Measurements from ENCODE around the gene FOXN3. TPM values are rescaled to one million over a fixed set of nuclear protein-coding genes. Genes with fewer than 3 reads are reported as not detected.
"Not testable (repeated sequence)": the region's sequence is repeated elsewhere in the genome, so short reads cannot be mapped to it uniquely, and the experiment has no call there.

Gene FOXN3
- total RNA-seq, 6 experiments from 2014 or later = 41.5 to 74.2 (median 55.8) TPM

DNA sequence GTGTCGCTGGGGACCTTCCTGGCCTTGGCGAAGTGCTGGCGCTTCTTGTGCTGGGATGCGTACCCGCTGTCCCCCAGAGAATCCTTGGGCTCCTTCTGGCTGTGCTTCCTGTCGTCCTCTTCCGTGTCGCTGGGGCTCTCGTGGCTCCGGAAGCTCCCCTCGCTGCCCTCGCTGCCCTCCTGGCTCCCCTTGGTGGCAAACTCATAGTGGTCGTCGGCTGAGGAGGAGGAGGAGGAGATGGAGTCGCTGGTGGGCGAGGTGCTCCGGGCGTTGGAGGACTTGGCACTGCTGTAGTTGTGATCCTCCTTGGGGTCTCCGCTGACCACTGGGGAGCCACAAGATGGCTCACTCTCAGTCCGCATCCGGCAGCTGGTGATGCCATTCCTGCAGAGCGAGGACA lies 254.4 kb downstream of the FOXN3 start:
- intact Hi-C loops (cut with DNase I) = no loop called here
- WGBS (ENCODE audit: insufficient coverage, low coverage, low lambda C conversion rate, missing lambda C conversion rate) = 95% methylated on average over 4 of the region's 22 CpGs
- H3K27me3 ChIP-seq = no peaks in the 10 kb centered on the region
- no peak overlapping the region for H3K4me3 ChIP-seq
- H3K4me1 ChIP-seq = peaks cover 0 to 6% (median 0%) of the 10 kb centered on the region in 4 donors
- TF ChIP-seq POLR2A (IDR thresholded peaks at IDR 0.05) = no peak
- TF ChIP-seq, protein P1, sequence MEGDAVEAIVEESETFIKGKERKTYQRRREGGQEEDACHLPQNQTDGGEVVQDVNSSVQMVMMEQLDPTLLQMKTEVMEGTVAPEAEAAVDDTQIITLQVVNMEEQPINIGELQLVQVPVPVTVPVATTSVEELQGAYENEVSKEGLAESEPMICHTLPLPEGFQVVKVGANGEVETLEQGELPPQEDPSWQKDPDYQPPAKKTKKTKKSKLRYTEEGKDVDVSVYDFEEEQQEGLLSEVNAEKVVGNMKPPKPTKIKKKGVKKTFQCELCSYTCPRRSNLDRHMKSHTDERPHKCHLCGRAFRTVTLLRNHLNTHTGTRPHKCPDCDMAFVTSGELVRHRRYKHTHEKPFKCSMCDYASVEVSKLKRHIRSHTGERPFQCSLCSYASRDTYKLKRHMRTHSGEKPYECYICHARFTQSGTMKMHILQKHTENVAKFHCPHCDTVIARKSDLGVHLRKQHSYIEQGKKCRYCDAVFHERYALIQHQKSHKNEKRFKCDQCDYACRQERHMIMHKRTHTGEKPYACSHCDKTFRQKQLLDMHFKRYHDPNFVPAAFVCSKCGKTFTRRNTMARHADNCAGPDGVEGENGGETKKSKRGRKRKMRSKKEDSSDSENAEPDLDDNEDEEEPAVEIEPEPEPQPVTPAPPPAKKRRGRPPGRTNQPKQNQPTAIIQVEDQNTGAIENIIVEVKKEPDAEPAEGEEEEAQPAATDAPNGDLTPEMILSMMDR (IDR thresholded peaks at IDR 0.05) = no peak
- ATAC-seq = no peak
- DNase-seq = no peak
- peaks cover 0 to 7% (median 0%) of the 10 kb centered on the region in 4 donors for H3K36me3 ChIP-seq
- no peaks in the 10 kb centered on the region for H3K9me3 ChIP-seq
- H3K27ac ChIP-seq = no peak overlapping the region

DNA sequence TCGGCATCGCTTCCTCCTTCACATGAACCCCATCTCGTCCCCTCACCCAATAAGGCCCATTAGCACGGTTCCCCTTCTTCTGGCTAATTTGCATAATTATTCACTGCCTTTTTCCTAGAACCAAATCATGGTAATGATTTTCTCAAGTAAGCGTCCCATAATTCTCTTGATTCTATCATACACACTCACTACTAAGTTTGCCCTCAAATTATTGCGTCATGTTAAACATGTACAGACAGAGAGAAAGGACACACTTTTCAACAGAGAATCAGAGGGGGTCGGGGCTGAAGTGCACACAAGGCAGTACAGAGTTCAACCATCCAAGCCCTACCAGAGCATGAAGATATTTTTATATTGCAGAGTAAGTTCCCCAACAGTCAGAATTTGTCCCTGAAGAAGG lies 256.6 kb downstream of the FOXN3 start:
- intact Hi-C loops (cut with DNase I) = no loop called here
- no peak for TF ChIP-seq POLR2A (IDR thresholded peaks at IDR 0.05)
- TF ChIP-seq, protein P1 (IDR thresholded peaks at IDR 0.05) = no peak
- H3K4me1 ChIP-seq = peaks cover 0 to 6% (median 0%) of the 10 kb centered on the region in 4 donors
- H3K36me3 ChIP-seq = peaks cover 0 to 7% (median 0%) of the 10 kb centered on the region in 4 donors
- no peak overlapping the region for H3K27ac ChIP-seq
- H3K4me3 ChIP-seq = no peak overlapping the region
- DNase-seq (no peak), ATAC-seq (peak in 2 of 4 donors; percentile 12 to 81)
- no peaks in the 10 kb centered on the region for H3K27me3 ChIP-seq
- no peaks in the 10 kb centered on the region for H3K9me3 ChIP-seq
- WGBS (ENCODE audit: insufficient coverage, low coverage, low lambda C conversion rate, missing lambda C conversion rate) = 48% methylated on average over 6 of the region's 7 CpGs

DNA sequence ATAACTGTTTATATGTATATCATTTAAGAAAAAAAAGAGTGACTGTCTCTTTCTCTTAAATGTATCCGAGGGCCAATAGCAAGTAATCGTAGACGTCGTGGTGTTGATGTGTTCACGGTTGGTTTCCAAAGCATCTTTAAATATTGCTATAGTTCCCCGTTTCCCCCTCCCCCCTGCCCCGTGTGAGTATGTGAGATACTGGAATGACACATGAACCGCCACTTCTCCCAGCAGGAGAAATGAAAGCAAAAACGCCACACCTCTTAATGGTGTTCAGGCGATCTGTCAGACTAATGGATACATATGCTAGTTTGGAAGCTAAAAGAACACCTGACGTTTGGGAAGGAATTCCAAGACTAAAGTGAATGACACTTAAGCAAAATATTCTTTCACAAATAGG lies 258.3 kb downstream of the FOXN3 start:
- peaks cover 0 to 7% (median 0%) of the 10 kb centered on the region in 4 donors for H3K36me3 ChIP-seq
- no peak for TF ChIP-seq POLR2A (IDR thresholded peaks at IDR 0.05)
- TF ChIP-seq, protein P1 (IDR thresholded peaks at IDR 0.05) = no peak
- intact Hi-C loops (cut with DNase I) = no loop called here
- WGBS (ENCODE audit: insufficient coverage, low coverage, low lambda C conversion rate, missing lambda C conversion rate) = 87% methylated on average over 11 of the region's 11 CpGs
- H3K9me3 ChIP-seq = no peaks in the 10 kb centered on the region
- no peak overlapping the region for H3K4me3 ChIP-seq
- no peak for ATAC-seq
- H3K4me1 ChIP-seq = peaks cover 0 to 6% (median 0%) of the 10 kb centered on the region in 4 donors
- DNase-seq = no peak
- no peak overlapping the region for H3K27ac ChIP-seq
- H3K27me3 ChIP-seq = no peaks in the 10 kb centered on the region

DNA sequence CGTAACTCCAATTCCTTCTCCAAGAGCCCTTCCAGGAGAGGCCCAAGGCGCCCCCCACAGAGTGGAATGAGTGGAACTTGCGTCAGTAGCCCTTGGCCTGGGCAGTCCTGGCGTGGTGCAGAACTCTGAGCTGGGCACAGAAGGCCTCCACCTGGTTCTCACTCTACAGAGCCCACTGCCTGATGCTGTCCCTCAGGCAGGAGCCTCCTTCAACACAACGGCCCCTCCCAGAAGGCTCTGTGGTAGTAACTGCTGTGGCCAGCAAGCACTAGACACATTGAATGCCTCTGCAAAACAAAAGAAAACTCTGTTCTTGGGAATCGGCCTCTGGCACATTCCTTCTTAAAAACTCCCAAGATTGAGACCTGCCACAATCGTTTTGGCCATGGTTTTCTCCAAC lies 258.9 kb downstream of the FOXN3 start:
- H3K9me3 ChIP-seq; H3K4me3 ChIP-seq; H3K27ac ChIP-seq; intact Hi-C loops (cut with DNase I); DNase-seq; H3K36me3 ChIP-seq; ATAC-seq; H3K4me1 ChIP-seq; H3K27me3 ChIP-seq: not testable (repeated sequence)
- 96% methylated on average over 4 of the region's 7 CpGs for WGBS (ENCODE audit: insufficient coverage, low coverage, low lambda C conversion rate, missing lambda C conversion rate)

DNA sequence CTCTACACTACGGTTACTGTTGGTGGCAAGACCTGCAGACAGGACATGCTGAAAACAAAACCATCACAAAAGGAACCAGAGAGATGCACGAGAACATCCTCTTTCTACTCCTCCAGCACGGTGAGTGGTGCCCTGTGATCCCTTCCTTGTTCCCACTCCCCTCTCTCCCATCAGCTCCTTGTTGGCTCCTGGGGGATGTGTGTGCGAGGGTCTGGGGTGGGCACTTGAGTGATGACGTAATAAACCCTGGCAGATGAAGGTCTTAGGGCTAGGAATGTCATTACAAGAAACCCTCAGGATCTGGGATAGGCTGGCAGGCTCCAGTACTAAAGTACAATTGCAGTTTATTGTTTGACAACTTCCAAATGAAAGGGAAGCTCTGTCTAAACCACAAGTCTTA lies 261.5 kb downstream of the FOXN3 start:
- Histone ChIP-seq H3K27ac (no peak overlapping the region), H3K9me3 (no peaks in the 10 kb centered on the region), H3K36me3 (no peaks in the 10 kb centered on the region), H3K4me3 (no peak overlapping the region), H3K27me3 (no peaks in the 10 kb centered on the region), H3K4me1 (no peaks in the 10 kb centered on the region)
- DNase-seq (no peak), ATAC-seq (no peak)
- intact Hi-C loops (cut with DNase I) = no loop called here
- TF ChIP-seq, protein P1 (IDR thresholded peaks at IDR 0.05) = no peak
- TF ChIP-seq POLR2A (IDR thresholded peaks at IDR 0.05) = no peak
- 92% methylated on average over 3 of the region's 5 CpGs for WGBS (ENCODE audit: insufficient coverage, low coverage, low lambda C conversion rate, missing lambda C conversion rate)

DNA sequence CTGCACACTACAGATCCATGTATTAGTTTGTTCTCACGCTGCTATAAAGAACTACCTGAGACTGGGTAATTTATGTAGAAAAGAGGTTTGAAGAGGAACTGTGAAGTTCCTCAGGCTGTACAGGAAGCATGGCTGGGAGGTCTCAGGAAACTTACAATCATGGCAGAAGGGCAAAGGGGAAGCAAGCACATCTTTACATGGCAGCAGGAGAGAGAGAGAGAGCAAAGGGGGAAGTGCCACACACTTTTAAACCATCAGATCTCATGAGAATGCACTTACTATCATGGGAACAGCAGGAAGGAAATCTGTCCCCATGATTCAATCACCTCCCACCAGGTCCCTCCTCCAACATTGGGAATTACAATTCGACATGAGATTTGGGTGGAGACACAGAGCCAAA lies 265.3 kb downstream of the FOXN3 start:
- H3K27me3 ChIP-seq; ATAC-seq; H3K36me3 ChIP-seq; DNase-seq; H3K4me3 ChIP-seq; H3K27ac ChIP-seq; intact Hi-C loops (cut with DNase I); H3K9me3 ChIP-seq; H3K4me1 ChIP-seq: not testable (repeated sequence)
- WGBS (ENCODE audit: insufficient coverage, low coverage, low lambda C conversion rate, missing lambda C conversion rate) = 83% methylated on average over 2 of the region's 2 CpGs
